H9 (cell line): Measurements from ENCODE around the gene LRRC61. TPM values are rescaled to one million over a fixed set of nuclear protein-coding genes. Genes with fewer than 3 reads are reported as not detected.

ENCODE experiments used
- DNase-seq: peaks from one replicate; pipeline ENCODE4 v3.0.0-alpha.2; 2017
- H2AFZ ChIP-seq: one replicate; pipeline ENCODE4 v1.6.1; 2013; ENCODE audit warnings: mild to moderate bottlenecking, low read length, control low read depth, moderate library complexity
- H2AK5ac ChIP-seq: 2 replicates; pipeline ENCODE4 v1.6.1; 2013; ENCODE audit warnings: low read length, control low read depth, mixed read lengths; ENCODE audit not compliant: insufficient read length
- H2BK120ac ChIP-seq: one replicate; pipeline ENCODE4 v1.6.1; 2013; ENCODE audit warnings: low read depth, mild to moderate bottlenecking, low read length, control low read depth, inconsistent platforms; ENCODE audit not compliant: poor library complexity, severe bottlenecking
- H2BK12ac ChIP-seq: 2 replicates; pipeline ENCODE4 v1.6.1; 2013; ENCODE audit warnings: low read length, control low read depth, mixed read lengths, low read depth; ENCODE audit not compliant: insufficient read length
- H2BK15ac ChIP-seq: 2 replicates; pipeline ENCODE4 v1.6.1; 2013; ENCODE audit warnings: low read depth, low read length, control low read depth
- H2BK20ac ChIP-seq: one replicate; pipeline ENCODE4 v1.6.1; 2013; ENCODE audit warnings: low read depth, mild to moderate bottlenecking, low read length, control low read depth, inconsistent platforms; ENCODE audit not compliant: poor library complexity, severe bottlenecking
- H2BK5ac ChIP-seq: 2 replicates; pipeline ENCODE4 v1.6.1; 2013; ENCODE audit warnings: low read length, control low read depth, mixed read lengths; ENCODE audit not compliant: insufficient read length
- H3K14ac ChIP-seq: 2 replicates; pipeline ENCODE4 v1.6.1; 2013; ENCODE audit warnings: low read length, control low read depth; ENCODE audit not compliant: insufficient read depth
- H3K18ac ChIP-seq: 2 replicates; pipeline ENCODE4 v1.6.1; 2013; ENCODE audit warnings: low read depth, mild to moderate bottlenecking, mixed read lengths, low read length, control low read depth; ENCODE audit not compliant: insufficient read length
- H3K23ac ChIP-seq: 2 replicates; pipeline ENCODE4 v1.6.1; 2013; ENCODE audit warnings: low read length, control low read depth, mixed read lengths, low read depth; ENCODE audit not compliant: insufficient read length
- H3K23me2 ChIP-seq: 2 replicates; pipeline ENCODE4 v1.6.1; 2013; ENCODE audit warnings: low read depth, mild to moderate bottlenecking, mixed read lengths, low read length, control low read depth; ENCODE audit not compliant: insufficient read length, poor library complexity, severe bottlenecking
- H3K27ac ChIP-seq: 2 replicates; pipeline ENCODE4 v1.5.1; 2013; ENCODE audit warnings: low read length, control low read depth, mixed read lengths, low read depth; ENCODE audit not compliant: insufficient read length
- H3K27me3 ChIP-seq: 2 replicates; pipeline ENCODE4 v1.6.1; 2013; ENCODE audit warnings: low read length, control low read depth, inconsistent platforms; ENCODE audit not compliant: insufficient read depth
- H3K4ac ChIP-seq: 2 replicates; pipeline ENCODE4 v1.6.1; 2013; ENCODE audit warnings: low read depth, mild to moderate bottlenecking, control low read depth, inconsistent platforms, low read length, moderate library complexity
- H3K4me1 ChIP-seq: 2 replicates; pipeline ENCODE4 v1.6.1; 2013; ENCODE audit warnings: low read length, control low read depth, inconsistent platforms; ENCODE audit not compliant: insufficient read depth
- H3K4me2 ChIP-seq: 2 replicates; pipeline ENCODE4 v1.6.1; 2013; ENCODE audit warnings: low read length, control low read depth, mixed read lengths; ENCODE audit not compliant: insufficient read length, insufficient read depth
- H3K56ac ChIP-seq: 2 replicates; pipeline ENCODE4 v1.6.1; 2013; ENCODE audit warnings: low read depth, mild to moderate bottlenecking, mixed read lengths, low read length, control low read depth; ENCODE audit not compliant: insufficient read length
- H3K79me1 ChIP-seq: 2 replicates; pipeline ENCODE4 v1.6.1; 2013; ENCODE audit warnings: low read depth, mild to moderate bottlenecking, moderate library complexity, low read length, control low read depth, inconsistent platforms; ENCODE audit not compliant: insufficient read depth, poor library complexity, severe bottlenecking
- H3K79me2 ChIP-seq: 2 replicates; pipeline ENCODE4 v1.6.1; 2013; ENCODE audit warnings: low read length, control low read depth, inconsistent platforms; ENCODE audit not compliant: insufficient read depth
- H3K9ac ChIP-seq: 2 replicates; pipeline ENCODE4 v1.6.1; 2013; ENCODE audit warnings: low read length, control low read depth, mixed read lengths; ENCODE audit not compliant: insufficient read length; ENCODE audit errors: extremely low read depth
- H3K9me3 ChIP-seq: one replicate; pipeline ENCODE4 v1.6.1; 2013; ENCODE audit warnings: low read depth, low read length, inconsistent platforms; ENCODE audit not compliant: control insufficient read depth
- H3T11ph ChIP-seq: one replicate; pipeline ENCODE4 v1.6.1; 2013; ENCODE audit warnings: mild to moderate bottlenecking, low read length, control low read depth, inconsistent platforms
- H4K20me1 ChIP-seq: one replicate; pipeline ENCODE4 v1.6.1; 2013; ENCODE audit not compliant: control insufficient read depth, insufficient read length, insufficient read depth
- H4K5ac ChIP-seq: 2 replicates; pipeline ENCODE4 v1.6.1; 2013; ENCODE audit warnings: low read depth, mild to moderate bottlenecking, mixed read lengths, low read length, control low read depth; ENCODE audit not compliant: insufficient read length
- H4K8ac ChIP-seq: replicated peaks from 2 replicates; pipeline ENCODE4 v1.6.1; 2013; ENCODE audit warnings: low read length, control low read depth, mixed read lengths, low read depth; ENCODE audit not compliant: insufficient read length
- H4K91ac ChIP-seq: 2 replicates; pipeline ENCODE4 v1.6.1; 2013; ENCODE audit warnings: low read depth, mild to moderate bottlenecking, moderate library complexity, mixed read lengths, low read length, control low read depth; ENCODE audit not compliant: insufficient read length
- H3K27ac Mint-ChIP-seq, 3 experiments: 2 replicates in 2 of 3; 3 replicates in 1 of 3; pipeline ENCODE4 v1.8.0; 2020 to 2021; ENCODE audit warnings: mixed read lengths in 3 of 3, mild to moderate bottlenecking in 1 of 3, moderate library complexity in 1 of 3
- H3K27me3 Mint-ChIP-seq: 2 replicates; pipeline ENCODE4 v1.8.0; 2021; ENCODE audit warnings: low read depth, mild to moderate bottlenecking, moderate library complexity, mixed read lengths
- H3K36me3 Mint-ChIP-seq, 3 experiments: 2 replicates in 2 of 3; 3 replicates in 1 of 3; pipeline ENCODE4 v1.8.0; 2020 to 2021; ENCODE audit warnings: low read depth in 3 of 3, mixed read lengths in 3 of 3; ENCODE audit not compliant: insufficient read depth in 1 of 3
- H3K4me1 Mint-ChIP-seq, 2 experiments: 2 replicates each; pipeline ENCODE4 v1.8.0; 2020; ENCODE audit warnings: mixed read lengths in 2 of 2
- H3K4me3 Mint-ChIP-seq, 2 experiments: 2 replicates in 1 of 2; 3 replicates in 1 of 2; pipeline ENCODE4 v1.8.0; 2020 to 2021; ENCODE audit warnings: mild to moderate bottlenecking in 2 of 2, mixed read lengths in 2 of 2, moderate library complexity in 1 of 2
- H3K9me3 Mint-ChIP-seq, 2 experiments: 2 replicates in 1 of 2; 3 replicates in 1 of 2; pipeline ENCODE4 v1.8.0; 2020; ENCODE audit warnings: mild to moderate bottlenecking in 2 of 2, mixed read lengths in 2 of 2, moderate library complexity in 1 of 2
- WGBS: extraction: QIAGEN DNeasy Blood & Tissue Kit; methylation state at CpG from one replicate; pipeline ENCODE4 v1.1.7; 2013; ENCODE audit warnings: missing lambda C conversion rate, low lambda C conversion rate, mixed read lengths; ENCODE audit not compliant: insufficient read length; ENCODE audit errors: extremely low coverage; 5-methylcytosine and 5-hydroxymethylcytosine counted together
- total RNA-seq: library from RNA; stranded (reverse); gene quantifications from 2 replicates; pipeline ENCODE4 v1.2.1, GENCODE V29; 2021
- TF ChIP-seq, protein P1 (sequence below): fragments of 200-600 bp; sonication (generic); conservative IDR thresholded peaks from 3 replicates; pipeline ENCODE4 v1.8.0; 2021; ENCODE audit warnings: antibody characterized with exemption, mild to moderate bottlenecking

The LRRC61 gene
- total RNA-seq, 1 experiment from 2014 or later: 24.4 TPM

DNA sequence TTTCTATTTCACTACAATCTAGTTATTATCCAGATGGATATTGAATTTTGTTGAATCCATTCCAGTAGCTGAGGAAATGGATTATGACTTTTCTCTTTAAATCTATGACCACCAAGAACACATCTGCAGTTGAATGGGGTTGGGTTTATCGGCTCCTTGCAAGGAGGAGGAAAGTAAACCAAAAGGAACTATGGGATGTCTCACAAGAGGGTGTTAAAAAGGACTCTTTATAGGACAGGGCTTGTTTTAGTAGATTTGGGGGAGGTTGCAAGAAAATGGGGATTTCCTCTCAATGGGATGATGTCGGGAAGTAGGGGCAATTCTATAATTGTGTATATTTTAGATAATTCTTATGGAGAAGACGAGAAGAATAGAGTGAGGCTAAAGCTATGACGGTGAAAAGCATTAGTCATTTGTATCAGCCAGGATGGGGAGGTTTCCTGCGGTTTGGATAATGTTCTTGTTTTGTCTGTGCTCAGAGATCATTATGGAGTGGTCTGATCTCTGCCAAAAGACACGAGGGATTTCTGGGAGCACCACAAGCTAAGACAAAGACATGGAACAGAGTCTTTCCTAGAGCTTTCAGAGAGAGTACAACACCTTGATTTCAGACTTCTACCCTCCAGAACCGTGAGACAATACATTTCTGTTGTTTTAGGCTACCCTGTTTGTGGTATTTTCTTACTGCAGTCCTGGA lies 5.3 kb upstream of the LRRC61 start:
- Histone ChIP-seq H2BK20ac (no peak overlapping the region), H3K4me2 (no peak overlapping the region), H3K23me2 (no peaks in the 10 kb centered on the region), H4K20me1 (no peaks in the 10 kb centered on the region), H3K9ac (no peak overlapping the region), H3K56ac (no peak overlapping the region), H2BK120ac (no peak overlapping the region), H3K4me1 (peaks cover 7% of the 10 kb centered on the region), H3K79me2 (no peaks in the 10 kb centered on the region), H2BK12ac (no peak overlapping the region), H3T11ph (no peak overlapping the region), H3K9me3 (no peaks in the 10 kb centered on the region), H2AFZ (no peak overlapping the region), H4K8ac (no peak overlapping the region), H3K27me3 (no peaks in the 10 kb centered on the region; the same call in 1 of the 2 replicates), H3K4ac (no peak overlapping the region), H2BK5ac (no peak overlapping the region), H4K5ac (no peak overlapping the region), H3K14ac (no peak overlapping the region), H3K23ac (no peak overlapping the region), H2BK15ac (no peak overlapping the region), H2AK5ac (no peak overlapping the region), H3K27ac (no peak overlapping the region), H3K18ac (no peak overlapping the region), H4K91ac (no peak overlapping the region), H3K79me1 (no peaks in the 10 kb centered on the region)
- TF ChIP-seq, protein P1, sequence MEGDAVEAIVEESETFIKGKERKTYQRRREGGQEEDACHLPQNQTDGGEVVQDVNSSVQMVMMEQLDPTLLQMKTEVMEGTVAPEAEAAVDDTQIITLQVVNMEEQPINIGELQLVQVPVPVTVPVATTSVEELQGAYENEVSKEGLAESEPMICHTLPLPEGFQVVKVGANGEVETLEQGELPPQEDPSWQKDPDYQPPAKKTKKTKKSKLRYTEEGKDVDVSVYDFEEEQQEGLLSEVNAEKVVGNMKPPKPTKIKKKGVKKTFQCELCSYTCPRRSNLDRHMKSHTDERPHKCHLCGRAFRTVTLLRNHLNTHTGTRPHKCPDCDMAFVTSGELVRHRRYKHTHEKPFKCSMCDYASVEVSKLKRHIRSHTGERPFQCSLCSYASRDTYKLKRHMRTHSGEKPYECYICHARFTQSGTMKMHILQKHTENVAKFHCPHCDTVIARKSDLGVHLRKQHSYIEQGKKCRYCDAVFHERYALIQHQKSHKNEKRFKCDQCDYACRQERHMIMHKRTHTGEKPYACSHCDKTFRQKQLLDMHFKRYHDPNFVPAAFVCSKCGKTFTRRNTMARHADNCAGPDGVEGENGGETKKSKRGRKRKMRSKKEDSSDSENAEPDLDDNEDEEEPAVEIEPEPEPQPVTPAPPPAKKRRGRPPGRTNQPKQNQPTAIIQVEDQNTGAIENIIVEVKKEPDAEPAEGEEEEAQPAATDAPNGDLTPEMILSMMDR: no peak
- H3K27me3 Mint-ChIP-seq: peaks cover 25% of the 10 kb centered on the region
- peak overlapping the region in 2 of 3 experiments; percentile 14 to 87; a peak in 3 of 7 replicates for H3K27ac Mint-ChIP-seq
- H3K36me3 Mint-ChIP-seq: no peaks in the 10 kb centered on the region; a peak in 1 of 7 replicates
- DNase-seq: no peak
- H3K4me3 Mint-ChIP-seq: no peak overlapping the region
- H3K4me1 Mint-ChIP-seq: peaks cover 40 to 42% of the 10 kb centered on the region in 2 experiments
- WGBS: no CpG with 5 or more reads among the region's 7 CpGs
- no peaks in the 10 kb centered on the region; a peak in 1 of 5 replicates for H3K9me3 Mint-ChIP-seq
